Right lobe of liver (tissue), 6 donors: Measurements from ENCODE around the gene KLHL8. TPM values are rescaled to one million over a fixed set of nuclear protein-coding genes. Genes with fewer than 3 reads are reported as not detected.

Experiments
- ATAC-seq, 4 donors: fragments of 200-7000 bp; cut with Tn5 transposase; one replicate each; pipeline ENCODE4 v1.9.1; 2020; ENCODE audit warnings: mild to moderate bottlenecking in 4 of 4, moderate library complexity in 4 of 4
- DNase-seq, 3 donors: peaks; one replicate each; pipeline ENCODE4 v3.0.0-alpha.2; 2020
- H3K27ac ChIP-seq, 3 donors: fragments of 200-600 bp; one replicate each; pipeline ENCODE4 v1.8.0; 2022
- H3K27me3 ChIP-seq, 2 donors: fragments of 200-600 bp; one replicate each; pipeline ENCODE4 v1.8.0; 2022
- H3K36me3 ChIP-seq, 4 donors: fragments of 200-600 bp; sonication (generic) in 1 of 4; one replicate each; pipeline versions ENCODE4 v1.5.1 to v1.8.0; 2017 to 2022; ENCODE audit warnings: control low read depth in 1 of 4
- H3K4me1 ChIP-seq, 4 donors: fragments of 200-600 bp; sonication (generic) in 1 of 4; one replicate each; pipeline versions ENCODE4 v1.5.1 to v1.8.0; 2017 to 2022; ENCODE audit warnings: control low read depth in 1 of 4
- H3K4me3 ChIP-seq, 3 donors: fragments of 200-600 bp; one replicate each; pipeline ENCODE4 v1.8.0; 2022
- H3K9me3 ChIP-seq, 4 donors: fragments of 200-600 bp; sonication (generic) in 1 of 4; one replicate each; pipeline versions ENCODE4 v1.5.1 to v1.8.0; 2017 to 2022; ENCODE audit warnings: control low read depth in 1 of 4
- CTCF ChIP-seq, 4 donors: fragments of 200-600 bp in 3 of 4; fragments of 450-650 bp in 1 of 4; IDR thresholded peaks; one replicate each; pipeline versions ENCODE4 v1.5.1 to v1.8.0; 2016 to 2022; ENCODE audit warnings: antibody characterized with exemption in 4 of 4, mild to moderate bottlenecking in 2 of 4
- POLR2A ChIP-seq: fragments of 450-650 bp; IDR thresholded peaks from one replicate; pipeline ENCODE4 v1.6.1; 2017; ENCODE audit warnings: antibody characterized with exemption, mild to moderate bottlenecking
- WGBS: methylation state at CpG from one replicate; pipeline ENCODE4 v1.1.6; 2018; ENCODE audit warnings: low coverage, low lambda C conversion rate; ENCODE audit not compliant: insufficient coverage; ENCODE audit errors: missing lambda C conversion rate; 5-methylcytosine and 5-hydroxymethylcytosine counted together
- intact Hi-C, 2 donors: fragments of 100-400 bp; cut with DNase I; formaldehyde crosslinking; loops; one replicate each; pipeline versions ENCODE4 v1.11.2 to v1.14.1; 2022
- total RNA-seq, 6 experiments: library from RNA; depleted of rRNA in 2 of 6; stranded (reverse); fragments of >200 nt in 2 of 6; fragmentation: NEBNext Ultra II Directional in 3 of 6; extraction: Animal tissue kit (Norgen Biotek cat#: 25700) in 3 of 6; gene quantifications; one replicate each; pipeline versions ENCODE4 v1.1.0 to v1.2.4, GENCODE V29; 2016 to 2023
- donor health status: DM: no; HTN: yes; CAD: no.
- donor health status: DM: no; HTN: no; CAD: no.
- donor health status: DM: no; HTN: no; CAD: no.
- donor health status: DM: no; HTN: yes; CAD: no.
- donor health status: DM: no; HTN: yes; CAD: no.

Gene KLHL8
- total RNA-seq, 6 experiments from 2014 or later, result 5.5 to 9.6 (median 7.2) TPM

- peaks cover 0 to 21% (median 9%) of the 10 kb centered on the region in 4 donors for H3K4me1 ChIP-seq
- 100% methylated on average over 1 of the region's 1 CpG for WGBS
- no peak overlapping the region for H3K27ac ChIP-seq
- no peaks in the 10 kb centered on the region for H3K27me3 ChIP-seq
- H3K36me3 ChIP-seq, result peaks cover 0 to 41% (median 16%) of the 10 kb centered on the region in 4 donors
- H3K9me3 ChIP-seq, result no peaks in the 10 kb centered on the region
- intact Hi-C loops, result no loop called here
- no peak overlapping the region for H3K4me3 ChIP-seq
- TF ChIP-seq POLR2A (no peak), CTCF (IDR thresholded peaks at IDR 0.05) (no peak)
- no peak for DNase-seq
- no peak for ATAC-seq
Measured at GRCh38 chr4:87118421-87118820, 102.0 kb downstream of the KLHL8 start.

GRCh38 chr4:87117732-87118075, 102.7 kb downstream of the KLHL8 start:
- ATAC-seq, result no peak
- TF ChIP-seq CTCF (IDR thresholded peaks at IDR 0.05) (no peak), POLR2A (no peak)
- H3K36me3 ChIP-seq, result peaks cover 0 to 48% (median 19%) of the 10 kb centered on the region in 4 donors
- H3K27ac ChIP-seq, result peak overlapping the region in 1 of 3 donors; percentile 24
- 86% methylated on average over 5 of the region's 5 CpGs for WGBS
- no peak overlapping the region for H3K4me3 ChIP-seq
- H3K27me3 ChIP-seq, result no peaks in the 10 kb centered on the region
- no peak for DNase-seq
- H3K4me1 ChIP-seq, result peaks cover 0 to 21% (median 9%) of the 10 kb centered on the region in 4 donors
- intact Hi-C loops, result no loop called here
- no peaks in the 10 kb centered on the region for H3K9me3 ChIP-seq

GRCh38 chr4:87117051-87117731, 103.2 kb downstream of the KLHL8 start:
- no peak overlapping the region for H3K4me3 ChIP-seq
- intact Hi-C loops, result no loop called here
- ATAC-seq (peak in 3 of 4 donors; percentile 8 to 17 (median 15)), DNase-seq (no peak)
- peaks cover 0 to 53% (median 22%) of the 10 kb centered on the region in 4 donors for H3K36me3 ChIP-seq
- peaks cover 0 to 18% (median 8%) of the 10 kb centered on the region in 4 donors for H3K4me1 ChIP-seq
- H3K27ac ChIP-seq, result no peak overlapping the region
- TF ChIP-seq POLR2A, result no peak
- no peak for TF ChIP-seq CTCF (IDR thresholded peaks at IDR 0.05)
- no peaks in the 10 kb centered on the region for H3K27me3 ChIP-seq
- H3K9me3 ChIP-seq, result no peaks in the 10 kb centered on the region
- WGBS, result 64% methylated on average over 7 of the region's 8 CpGs

GRCh38 chr4:87116231-87116630, 104.2 kb downstream of the KLHL8 start:
- no peak for DNase-seq
- WGBS, result 94% methylated on average over 1 of the region's 1 CpG
- Histone ChIP-seq H3K4me1 (peaks cover 0 to 8% (median 3%) of the 10 kb centered on the region in 4 donors), H3K27me3 (no peaks in the 10 kb centered on the region), H3K4me3 (no peak overlapping the region), H3K27ac (no peak overlapping the region), H3K36me3 (peaks cover 0 to 60% (median 23%) of the 10 kb centered on the region in 4 donors), H3K9me3 (no peaks in the 10 kb centered on the region)
- TF ChIP-seq POLR2A, result no peak
- no peak for TF ChIP-seq CTCF (IDR thresholded peaks at IDR 0.05)
- no peak for ATAC-seq
- intact Hi-C loops, result no loop called here
